Effector memory CD8-positive, alpha-beta T cell (primary cell): ENCODE results near the gene HOXD4.

Experiments used
- ATAC-seq: fragments of 150-1000 bp; cut with Tn5 transposase; replicated peaks from 2 replicates; pipeline ENCODE4 v1.10.0; 2021; ENCODE audit warnings: mild to moderate bottlenecking, moderate library complexity
- DNase-seq, 3 experiments: peaks; one replicate each; pipeline ENCODE4 v3.0.0; 2021
- H3K27ac Mint-ChIP-seq, 2 donors: one replicate each; pipeline ENCODE4 v1.8.0; 2022; ENCODE audit warnings: mild to moderate bottlenecking in 2 of 2, mixed read lengths in 2 of 2, moderate library complexity in 2 of 2
- H3K27me3 Mint-ChIP-seq, 2 donors: one replicate each; pipeline ENCODE4 v1.8.0; 2022; ENCODE audit warnings: mixed read lengths in 2 of 2
- H3K36me3 Mint-ChIP-seq: one replicate; pipeline ENCODE4 v1.8.0; 2022; ENCODE audit warnings: mild to moderate bottlenecking, moderate library complexity, mixed read lengths; ENCODE audit not compliant: insufficient read depth
- H3K4me1 Mint-ChIP-seq, 2 donors: one replicate each; pipeline ENCODE4 v1.8.0; 2022; ENCODE audit warnings: low read depth in 2 of 2, mixed read lengths in 2 of 2
- H3K4me3 Mint-ChIP-seq, 2 donors: one replicate each; pipeline ENCODE4 v1.8.0; 2022; ENCODE audit warnings: mild to moderate bottlenecking in 2 of 2, mixed read lengths in 2 of 2, moderate library complexity in 2 of 2
- H3K9me3 Mint-ChIP-seq, 2 donors: one replicate each; pipeline ENCODE4 v1.8.0; 2022; ENCODE audit warnings: mixed read lengths in 2 of 2
- total RNA-seq, 9 experiments: gene quantifications; one replicate each; lab custom pipeline; 2026; lab: John Stamatoyannopoulos, UW

The HOXD4 gene
- total RNA-seq, result 0 to 0.48 (median 0) reads per million in 9 experiments

DNA sequence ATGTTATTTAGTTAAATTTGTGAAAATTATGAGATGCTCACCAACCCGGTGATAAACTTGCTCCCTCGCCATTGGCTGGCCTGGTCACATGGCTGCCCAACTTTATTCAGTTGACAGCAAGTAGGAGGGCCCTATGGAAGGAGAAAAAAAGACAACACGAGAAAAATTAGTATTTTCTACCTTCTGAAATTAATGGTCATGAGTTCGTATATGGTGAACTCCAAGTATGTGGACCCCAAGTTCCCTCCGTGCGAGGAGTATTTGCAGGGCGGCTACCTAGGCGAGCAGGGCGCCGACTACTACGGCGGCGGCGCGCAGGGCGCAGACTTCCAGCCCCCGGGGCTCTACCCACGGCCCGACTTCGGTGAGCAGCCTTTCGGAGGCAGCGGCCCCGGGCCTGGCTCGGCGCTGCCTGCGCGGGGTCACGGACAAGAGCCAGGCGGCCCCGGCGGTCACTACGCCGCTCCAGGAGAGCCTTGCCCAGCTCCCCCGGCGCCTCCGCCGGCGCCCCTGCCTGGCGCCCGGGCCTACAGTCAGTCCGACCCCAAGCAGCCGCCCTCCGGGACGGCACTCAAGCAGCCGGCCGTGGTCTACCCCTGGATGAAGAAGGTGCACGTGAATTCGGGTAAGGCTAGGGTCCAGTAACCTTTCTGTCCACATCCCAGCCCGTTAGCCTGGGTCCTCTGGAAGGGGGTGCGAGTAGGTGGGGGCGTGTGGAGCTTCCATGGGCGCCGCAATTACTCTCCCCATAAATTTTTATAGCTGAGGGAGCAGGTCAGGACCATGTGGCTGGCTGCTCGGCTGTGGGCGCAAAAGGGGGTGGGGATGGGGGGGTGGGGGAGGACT lies at the start of gene HOXD4:
Gene HOXD4 (plus strand): TSS at position 109 of the 846 bp plus-strand sequence. CDS start 84 bp downstream, at position 193.
- no peak within 1 kb of the TSS for H3K4me3 Mint-ChIP-seq

DNA sequence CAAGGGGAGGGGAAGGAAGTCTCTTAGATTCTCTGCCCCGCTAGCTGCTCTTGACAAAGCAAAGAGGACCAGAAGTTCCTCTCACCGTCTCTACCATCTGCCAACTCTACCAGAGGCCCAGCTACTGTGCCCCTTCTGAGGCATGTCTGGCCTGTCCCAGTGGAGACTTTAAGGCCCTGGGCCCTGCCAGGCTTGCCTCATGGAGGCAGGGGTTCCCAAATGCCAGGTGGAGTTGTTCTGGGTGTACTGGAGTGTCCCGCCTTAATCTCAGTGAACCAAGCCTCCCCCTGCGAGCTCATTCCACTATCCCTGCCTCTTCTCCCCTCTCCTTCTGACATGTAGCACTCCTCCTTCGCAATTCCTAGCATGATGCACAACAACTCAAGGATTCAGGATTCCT lies 49.5 kb upstream of the HOXD4 start:
- no peak overlapping the region for H3K4me3 Mint-ChIP-seq

More for the DNA sequence above, at the start of gene HOXD4:
- no peak for ATAC-seq
- Mint-ChIP-seq H3K4me1 (peaks cover 0 to 2% of the 10 kb centered on the region in 2 donors), H3K27me3 (peaks cover 93 to 100% of the 10 kb centered on the region in 2 donors), H3K9me3 (no peaks in the 10 kb centered on the region), H3K36me3 (no peaks in the 10 kb centered on the region), H3K27ac (no peak within 1 kb of the TSS)
- no peak for DNase-seq

DNA sequence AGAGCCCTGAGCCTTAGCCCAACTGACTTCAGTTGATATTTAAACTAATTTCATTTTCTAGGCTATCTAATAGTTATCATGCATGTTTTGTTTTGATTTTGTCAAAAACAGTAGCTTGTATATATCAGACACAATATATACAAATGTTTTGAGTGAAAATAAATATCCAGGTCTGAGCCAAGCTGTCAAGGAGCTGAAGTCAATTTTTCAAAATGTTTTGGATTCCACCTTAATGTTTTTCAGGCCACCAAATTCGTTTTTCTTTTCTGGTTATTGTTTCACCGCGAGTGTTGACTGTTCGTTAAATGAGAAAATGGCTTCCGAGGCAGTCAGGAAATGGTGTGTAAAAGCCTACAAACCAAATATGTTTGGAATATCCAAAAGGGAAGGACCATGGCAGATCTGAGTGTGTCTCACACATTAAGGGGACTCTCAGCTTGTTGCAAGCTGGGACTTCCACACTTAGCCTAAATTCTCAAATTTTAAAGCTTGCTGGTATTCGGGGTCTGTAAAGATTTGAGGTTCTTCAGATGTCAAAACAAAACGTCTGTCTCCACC lies 49.0 kb upstream of the HOXD4 start:
- H3K4me1 Mint-ChIP-seq, result peaks cover 13 to 29% of the 10 kb centered on the region in 2 donors
- no peaks in the 10 kb centered on the region for H3K9me3 Mint-ChIP-seq
- H3K36me3 Mint-ChIP-seq, result peaks cover 38% of the 10 kb centered on the region
- H3K27ac Mint-ChIP-seq, result no peak overlapping the region
- no peak overlapping the region for H3K4me3 Mint-ChIP-seq
- DNase-seq, result no peak
- no peak for ATAC-seq
- H3K27me3 Mint-ChIP-seq, result peaks cover 86 to 99% of the 10 kb centered on the region in 2 donors

More for the DNA sequence above, 49.5 kb upstream of the HOXD4 start:
- H3K9me3 Mint-ChIP-seq, result no peaks in the 10 kb centered on the region
- H3K36me3 Mint-ChIP-seq, result peaks cover 42% of the 10 kb centered on the region
- DNase-seq (no peak), ATAC-seq (no peak)
- peaks cover 91 to 100% of the 10 kb centered on the region in 2 donors for H3K27me3 Mint-ChIP-seq
- H3K27ac Mint-ChIP-seq, result no peak overlapping the region
- H3K4me1 Mint-ChIP-seq, result peaks cover 17 to 33% of the 10 kb centered on the region in 2 donors

DNA sequence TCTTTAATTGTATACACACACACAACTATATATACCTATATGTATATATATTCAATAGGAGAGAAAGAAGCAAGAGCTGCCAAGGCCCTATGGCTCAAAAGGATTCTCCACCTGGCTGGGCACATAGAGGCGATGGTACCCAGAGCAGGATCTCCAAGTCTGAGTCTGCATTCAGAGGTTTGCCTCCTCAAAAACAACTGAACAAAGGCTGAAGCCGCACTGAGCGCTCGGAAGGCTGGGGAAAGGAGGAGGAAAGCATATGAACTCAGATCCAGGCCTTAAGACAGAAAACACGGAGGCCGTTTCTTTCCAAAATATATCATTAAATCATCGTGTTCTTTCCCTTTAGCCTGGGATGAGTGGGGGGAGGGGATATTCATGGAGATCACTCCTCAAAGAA lies 48.2 kb upstream of the HOXD4 start:
- DNase-seq, result no peak
- ATAC-seq, result no peak
- no peak overlapping the region for H3K27ac Mint-ChIP-seq
- H3K9me3 Mint-ChIP-seq, result no peaks in the 10 kb centered on the region
- H3K27me3 Mint-ChIP-seq, result peaks cover 78 to 91% of the 10 kb centered on the region in 2 donors
- H3K4me1 Mint-ChIP-seq, result peaks cover 6 to 23% of the 10 kb centered on the region in 2 donors
- H3K36me3 Mint-ChIP-seq, result peaks cover 39% of the 10 kb centered on the region
- no peak overlapping the region for H3K4me3 Mint-ChIP-seq

DNA sequence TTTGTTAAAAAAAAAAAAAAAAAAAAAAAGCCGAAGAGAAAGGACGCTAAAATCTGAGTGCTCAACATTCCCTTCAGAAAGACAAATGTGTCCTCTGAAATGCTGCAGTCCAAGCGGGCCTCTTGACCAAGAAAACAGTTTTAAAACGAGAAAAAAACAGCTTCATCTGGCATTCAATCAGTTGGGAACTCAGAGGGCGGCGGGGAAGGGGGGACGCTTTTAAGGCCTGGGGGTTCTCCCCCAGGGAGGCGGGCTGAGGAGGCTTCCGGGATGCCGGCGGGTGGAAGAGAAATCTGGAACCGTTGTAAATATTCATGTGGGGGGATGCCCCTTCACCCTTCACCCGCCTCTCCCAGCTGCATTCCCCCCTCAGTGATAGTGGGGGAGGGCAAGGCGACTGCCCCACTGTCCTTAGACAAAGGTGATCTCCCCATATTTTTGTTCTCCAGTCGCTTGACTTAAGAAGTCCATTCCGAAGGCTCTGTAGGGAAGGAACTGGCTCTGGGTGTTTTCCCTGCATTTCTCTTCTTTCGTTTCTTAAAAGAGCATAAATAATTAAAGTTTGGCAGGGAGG lies 47.5 kb upstream of the HOXD4 start:
- Mint-ChIP-seq H3K27me3 (peaks cover 77 to 90% of the 10 kb centered on the region in 2 donors), H3K9me3 (no peaks in the 10 kb centered on the region), H3K4me1 (peaks cover 9 to 23% of the 10 kb centered on the region in 2 donors), H3K36me3 (peaks cover 43% of the 10 kb centered on the region), H3K4me3 (no peak overlapping the region), H3K27ac (peak overlapping the region in 1 of 2 donors; percentile 85)
- DNase-seq, result no peak
- ATAC-seq, result no peak

DNA sequence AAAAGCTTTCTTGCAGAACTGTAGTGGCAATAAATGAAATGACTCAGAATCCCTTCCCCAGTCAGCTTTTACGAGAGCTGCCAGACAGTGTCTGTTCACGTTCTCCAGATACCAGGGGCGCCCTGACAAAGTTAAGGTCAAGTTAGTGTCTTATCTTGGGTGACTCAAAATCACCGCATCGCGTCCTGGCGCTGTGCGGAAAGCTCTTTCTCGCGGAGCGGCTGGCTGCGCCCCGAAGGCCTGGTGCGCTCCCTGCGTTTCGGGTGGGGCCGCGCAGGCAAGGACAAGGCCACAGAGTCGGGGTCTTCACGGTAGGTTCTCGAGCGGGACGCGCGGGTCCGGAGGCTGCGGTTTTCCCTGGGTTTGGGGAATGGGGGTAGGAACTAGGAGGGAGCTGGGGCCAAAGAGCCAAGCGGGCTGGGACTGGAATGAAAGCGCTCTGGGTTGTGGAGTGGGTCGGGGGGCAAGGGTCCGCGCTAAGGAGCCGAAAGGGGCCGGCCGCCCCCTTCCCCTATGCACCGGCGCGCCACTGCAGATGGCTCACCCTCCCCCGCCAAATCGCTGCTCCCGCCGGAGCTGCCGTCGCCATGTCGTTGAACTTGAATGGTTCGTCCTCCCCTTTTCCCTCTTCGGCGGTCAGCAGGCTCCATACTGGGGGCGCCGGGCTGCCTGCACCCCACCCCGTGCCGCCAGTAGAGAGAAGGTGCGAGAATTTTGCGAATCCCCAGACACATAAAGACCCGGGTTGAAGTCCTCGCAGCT lies 46.9 kb upstream of the HOXD4 start:
- ATAC-seq, result no peak
- Mint-ChIP-seq H3K27me3 (peaks cover 77 to 90% of the 10 kb centered on the region in 2 donors), H3K27ac (peak overlapping the region in 1 of 2 donors; percentile 85), H3K9me3 (no peaks in the 10 kb centered on the region), H3K4me1 (peaks cover 13 to 23% of the 10 kb centered on the region in 2 donors), H3K36me3 (peaks cover 44% of the 10 kb centered on the region), H3K4me3 (peak overlapping the region in 1 of 2 donors; percentile 59)
- no peak for DNase-seq

DNA sequence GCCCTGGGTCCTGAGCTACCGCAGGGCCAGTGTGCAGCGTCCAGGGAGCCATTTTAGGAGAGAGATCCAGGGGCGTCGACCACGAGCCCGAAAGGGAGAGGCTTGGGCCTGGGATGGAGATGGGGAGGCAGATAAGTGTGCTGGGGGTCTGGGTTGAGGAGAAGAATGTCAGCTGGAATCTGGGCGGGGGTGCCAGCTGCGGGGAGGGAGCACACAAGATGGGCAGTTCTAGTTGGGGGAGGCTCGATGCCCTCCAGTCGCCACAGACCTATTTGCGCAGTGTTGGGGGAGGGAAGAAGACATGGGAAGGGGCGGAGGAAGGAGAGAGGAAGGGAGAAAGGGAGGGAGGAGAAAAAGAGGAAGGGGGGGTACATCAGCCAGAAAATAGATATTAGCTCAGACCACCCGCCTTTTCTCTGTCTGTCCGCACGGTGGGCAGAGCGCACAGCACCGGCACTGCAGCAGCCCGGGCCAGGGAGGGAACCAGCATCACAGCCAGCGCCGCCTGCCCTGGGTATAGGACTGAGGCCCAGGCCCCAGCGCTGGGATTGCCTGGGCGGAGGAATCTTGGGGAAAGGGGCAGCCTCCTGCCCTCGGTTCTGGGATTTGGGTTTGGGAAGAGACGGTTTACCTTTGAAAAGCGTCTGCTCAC lies 46.1 kb upstream of the HOXD4 start:
- peak overlapping the region in 1 of 2 donors; percentile 59 for H3K4me3 Mint-ChIP-seq
- ATAC-seq, result no peak
- peak overlapping the region in 1 of 2 donors; percentile 85 for H3K27ac Mint-ChIP-seq

DNA sequence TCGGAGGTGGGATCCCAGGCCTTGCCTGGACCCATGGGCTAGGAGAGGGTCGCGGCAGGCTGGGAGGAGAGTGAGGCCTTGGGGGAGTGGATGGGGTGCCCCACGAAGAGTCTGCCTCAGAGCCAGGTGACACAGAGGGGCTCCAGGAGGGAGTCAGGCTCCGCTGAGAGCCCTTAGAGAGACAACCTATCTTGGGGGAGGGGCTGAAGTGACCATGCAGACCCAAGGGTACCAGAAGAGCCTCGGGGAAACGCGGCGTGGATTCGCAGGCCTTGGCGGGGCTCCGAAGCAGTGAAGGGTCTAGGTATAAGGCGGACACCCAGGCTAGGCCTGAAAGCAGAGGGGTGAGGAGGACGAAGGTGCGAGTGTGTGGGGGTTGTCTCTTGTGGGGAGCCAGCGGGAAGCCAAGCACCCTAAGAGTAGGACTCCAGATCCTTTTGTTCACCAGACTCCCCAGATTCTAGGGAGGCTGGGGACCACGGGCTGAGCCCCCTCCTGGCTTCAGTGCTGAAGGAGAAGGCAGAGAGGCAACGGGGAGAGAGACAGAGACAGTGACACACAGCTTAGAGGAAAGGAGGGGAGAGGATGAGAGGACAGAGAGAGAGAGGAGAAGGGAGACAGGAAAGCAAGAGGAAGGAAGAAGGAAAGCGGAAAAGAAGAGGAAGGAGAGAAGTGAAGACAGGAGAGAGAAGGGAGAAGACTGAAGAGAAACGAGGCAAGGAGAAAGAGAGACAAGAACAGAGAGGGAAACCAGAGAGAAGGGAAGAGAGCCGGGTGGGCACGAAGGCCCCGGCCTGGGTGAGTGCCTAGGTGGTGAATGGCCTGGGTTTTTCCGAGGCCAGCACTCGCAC lies 45.4 kb upstream of the HOXD4 start:
- Mint-ChIP-seq H3K36me3 (peaks cover 40% of the 10 kb centered on the region), H3K27me3 (peaks cover 80 to 90% of the 10 kb centered on the region in 2 donors), H3K4me3 (peak overlapping the region; percentile 21 to 45), H3K27ac (no peak overlapping the region), H3K9me3 (no peaks in the 10 kb centered on the region), H3K4me1 (peaks cover 14 to 23% of the 10 kb centered on the region in 2 donors)
- DNase-seq (no peak), ATAC-seq (no peak)

More for the DNA sequence above, 46.1 kb upstream of the HOXD4 start:
- peaks cover 46% of the 10 kb centered on the region for H3K36me3 Mint-ChIP-seq
- no peak for DNase-seq
- H3K9me3 Mint-ChIP-seq, result no peaks in the 10 kb centered on the region
- H3K4me1 Mint-ChIP-seq, result peaks cover 14 to 23% of the 10 kb centered on the region in 2 donors
- peaks cover 79 to 90% of the 10 kb centered on the region in 2 donors for H3K27me3 Mint-ChIP-seq

DNA sequence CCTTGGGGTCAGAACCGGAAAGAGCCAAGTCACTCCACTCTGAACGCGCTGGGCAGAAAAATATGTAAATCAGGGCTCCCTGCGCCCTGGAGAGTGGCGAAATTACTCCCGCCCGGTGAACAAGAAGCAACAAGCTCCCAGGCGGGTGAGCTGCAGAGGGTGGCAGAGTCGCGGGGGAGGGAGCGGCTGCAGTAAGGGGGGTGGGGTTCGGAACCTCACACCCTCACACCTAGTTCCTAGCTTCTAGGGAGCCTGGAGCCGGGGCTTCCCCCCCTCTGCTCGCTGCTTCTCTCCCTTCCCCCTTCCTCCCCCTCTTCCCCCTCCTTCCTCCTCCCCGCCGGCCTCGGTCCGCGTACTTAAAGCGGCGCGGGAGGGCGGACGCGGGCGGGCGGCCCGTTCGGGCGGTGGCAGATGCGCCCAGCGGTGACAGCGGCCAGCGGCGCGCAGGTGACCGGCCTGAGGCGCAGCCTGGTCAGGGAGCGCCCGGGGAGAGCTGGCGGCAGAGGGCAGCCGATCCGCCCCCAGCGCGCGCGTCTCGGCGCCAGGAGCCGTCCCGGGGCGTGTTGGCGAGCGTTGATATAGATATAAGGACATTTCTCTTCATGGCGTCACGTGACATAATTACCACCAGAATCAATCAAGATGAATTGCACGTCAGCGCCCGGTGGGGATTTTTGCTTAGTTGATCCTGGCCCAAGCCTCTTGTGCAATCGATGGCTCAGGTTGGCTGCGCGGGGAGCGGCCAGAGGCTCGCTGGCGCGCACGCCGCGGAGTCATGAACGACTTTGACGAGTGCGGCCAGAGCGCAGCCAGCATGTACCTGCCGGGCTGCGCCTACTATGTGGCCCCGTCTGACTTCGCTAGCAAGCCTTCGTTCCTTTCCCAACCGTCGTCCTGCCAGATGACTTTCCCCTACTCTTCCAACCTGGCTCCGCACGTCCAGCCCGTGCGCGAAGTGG lies 44.5 kb upstream of the HOXD4 start, which contains the start of gene HOXD11:
Gene HOXD11 (plus strand): TSS at position 700 of the 959 bp plus-strand sequence. CDS start 76 bp downstream, at position 776.
- no peak for DNase-seq

DNA sequence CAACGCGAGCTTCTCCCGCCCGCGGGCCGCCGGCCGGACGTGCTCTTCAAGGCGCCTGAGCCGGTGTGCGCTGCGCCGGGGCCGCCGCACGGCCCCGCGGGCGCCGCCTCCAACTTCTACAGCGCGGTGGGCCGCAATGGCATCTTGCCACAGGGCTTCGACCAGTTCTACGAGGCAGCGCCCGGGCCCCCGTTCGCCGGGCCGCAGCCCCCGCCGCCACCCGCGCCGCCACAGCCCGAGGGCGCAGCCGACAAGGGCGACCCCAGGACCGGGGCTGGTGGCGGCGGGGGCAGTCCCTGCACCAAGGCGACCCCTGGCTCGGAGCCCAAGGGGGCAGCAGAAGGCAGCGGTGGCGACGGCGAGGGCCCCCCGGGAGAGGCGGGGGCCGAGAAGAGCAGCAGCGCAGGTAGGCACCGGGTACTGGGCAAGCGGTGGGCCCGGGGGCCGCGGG lies 43.6 kb upstream of the HOXD4 start:
- peaks cover 56% of the 10 kb centered on the region for H3K36me3 Mint-ChIP-seq
- no peaks in the 10 kb centered on the region for H3K9me3 Mint-ChIP-seq
- DNase-seq, result no peak
- ATAC-seq, result no peak
- no peak overlapping the region for H3K27ac Mint-ChIP-seq
- peaks cover 14 to 27% of the 10 kb centered on the region in 2 donors for H3K4me1 Mint-ChIP-seq
- no peak overlapping the region for H3K4me3 Mint-ChIP-seq
- H3K27me3 Mint-ChIP-seq, result peaks cover 81 to 90% of the 10 kb centered on the region in 2 donors

More for the DNA sequence above, 44.5 kb upstream of the HOXD4 start, which contains the start of gene HOXD11:
- H3K9me3 Mint-ChIP-seq, result no peaks in the 10 kb centered on the region
- peak; percentile 21 for ATAC-seq
- peaks cover 47% of the 10 kb centered on the region for H3K36me3 Mint-ChIP-seq
- H3K27ac Mint-ChIP-seq, result no peak within 1 kb of the TSS
- peaks cover 81 to 90% of the 10 kb centered on the region in 2 donors for H3K27me3 Mint-ChIP-seq
- peak within 1 kb of the TSS; percentile 44 to 45 for H3K4me3 Mint-ChIP-seq
- peaks cover 14 to 27% of the 10 kb centered on the region in 2 donors for H3K4me1 Mint-ChIP-seq
